NCI-H2227 (cell line): ENCODE results near the gene TMEM201.

Experiments
- DNase-seq: peaks from one replicate; lab custom pipeline; 2025; ENCODE audit not compliant: unreplicated experiment; lab: John Stamatoyannopoulos, UW

The TMEM201 gene

GRCh38 chr1:9576903-9577302 is 11.8 kb upstream of the TMEM201 start:
- no peak for DNase-seq

DNA sequence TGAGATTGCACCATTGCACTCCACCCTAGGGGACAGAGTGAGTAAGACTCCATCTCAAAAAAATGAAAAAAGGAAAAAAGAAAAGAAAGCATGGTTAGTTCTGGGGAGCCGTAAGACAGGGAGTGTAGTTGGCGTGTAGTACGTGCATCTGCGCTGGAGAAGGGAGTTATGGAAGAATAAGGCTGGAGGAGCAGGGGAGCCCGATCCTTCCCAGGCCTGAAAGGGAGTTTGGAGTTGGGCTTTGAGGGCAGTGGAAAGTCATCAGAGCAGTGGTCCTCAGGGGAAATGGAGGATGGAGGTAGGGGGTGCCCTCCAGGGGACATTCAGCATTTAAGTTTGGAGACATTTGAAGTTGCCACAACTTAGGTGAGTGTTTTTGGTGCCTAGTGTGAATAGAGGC is 11.3 kb upstream of the TMEM201 start:
- DNase-seq: no peak

DNA sequence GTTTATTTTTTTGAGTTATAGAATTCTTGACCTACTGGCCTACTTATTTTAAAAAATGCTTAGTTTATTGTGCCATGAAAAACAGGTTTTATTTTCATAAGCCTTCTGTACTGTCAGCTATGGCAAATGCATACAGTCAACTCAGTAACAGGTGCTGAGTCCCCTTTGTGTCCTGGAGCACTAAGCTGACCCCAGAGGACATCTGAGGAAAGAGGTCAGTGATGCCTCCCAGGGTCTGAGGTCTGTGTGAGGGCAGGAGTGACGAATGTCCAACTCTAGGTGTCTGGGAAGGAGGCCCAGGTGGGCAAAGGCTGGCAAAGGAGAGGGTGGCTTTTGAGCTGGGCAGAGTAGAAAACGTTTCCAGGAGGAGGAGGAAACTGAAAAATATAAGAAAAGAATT is 7.8 kb upstream of the TMEM201 start:
- no peak for DNase-seq

GRCh38 chr1:9586147-9586766 is 2.5 kb upstream of the TMEM201 start:
- DNase-seq: no peak

DNA sequence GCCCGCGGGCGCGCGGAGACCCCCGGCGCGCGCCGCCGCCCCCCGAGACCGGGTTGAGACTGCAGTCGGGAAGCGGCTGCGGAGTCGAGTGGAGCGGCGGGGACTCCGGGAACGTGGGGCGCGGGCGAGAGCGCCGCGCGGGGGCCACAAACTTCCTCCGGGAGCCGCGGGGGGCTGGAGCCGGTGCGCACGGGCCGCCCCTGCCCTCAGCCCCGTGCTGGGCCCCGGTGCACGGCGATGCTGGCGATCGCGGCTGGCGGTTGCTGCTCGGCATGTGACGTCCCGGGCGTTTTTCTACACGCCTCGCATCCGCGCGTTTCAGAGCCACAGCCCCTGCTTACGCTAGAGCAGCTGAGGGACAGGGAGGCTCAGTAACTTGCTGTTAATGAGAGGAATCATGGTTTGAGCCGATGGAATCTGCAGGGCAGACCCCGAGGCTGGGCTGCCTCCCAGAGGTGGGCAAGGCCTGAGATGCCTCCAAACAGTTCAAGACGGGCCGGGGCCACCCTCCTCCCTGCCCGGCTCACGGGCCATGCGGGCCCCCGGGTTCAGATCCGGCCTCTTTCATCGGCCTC is 520 bp downstream of the TMEM201 start:
- DNase-seq: peak; percentile 68

DNA sequence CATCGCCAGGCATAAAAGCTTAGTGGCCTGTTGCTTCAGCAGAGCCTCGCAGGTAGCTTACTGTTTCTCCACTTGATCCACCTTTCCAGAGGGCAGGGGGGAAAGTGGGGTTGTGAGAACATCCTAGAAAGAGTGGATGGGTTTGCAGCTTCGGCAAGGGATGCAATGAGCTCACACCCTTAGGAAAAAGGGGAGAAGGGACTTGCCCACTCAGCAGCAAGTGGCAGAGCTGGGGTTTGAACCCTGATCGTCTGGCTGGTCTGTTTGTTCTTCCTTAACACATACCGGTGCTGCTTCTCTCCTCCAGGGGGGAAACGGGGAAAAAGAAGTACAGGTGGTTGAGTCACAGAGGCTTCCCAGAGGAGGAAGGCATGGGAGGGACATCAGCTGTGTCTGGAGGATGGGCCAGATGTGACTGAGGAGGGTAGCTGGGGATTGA is 1.0 kb downstream of the TMEM201 start:
- DNase-seq: no peak

DNA sequence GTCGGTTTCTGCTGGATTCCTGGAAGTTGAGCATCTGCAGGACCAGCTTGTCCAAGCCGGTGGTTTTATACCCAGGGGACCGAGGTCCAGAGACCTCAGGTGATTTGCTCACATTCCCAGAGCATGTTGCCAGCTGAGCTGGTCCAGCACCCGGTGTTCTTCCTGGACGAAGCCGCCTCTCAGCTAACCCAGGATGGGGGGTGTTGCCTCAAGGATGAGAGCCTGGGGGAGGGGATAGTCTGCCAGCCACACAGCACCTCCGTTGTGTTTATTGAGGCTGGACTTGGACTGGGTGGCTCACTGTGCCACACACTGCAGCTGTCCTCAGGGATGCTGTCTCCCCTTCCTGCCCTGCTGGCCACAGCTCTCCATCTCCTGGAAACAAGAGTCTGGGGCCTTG is 1.5 kb downstream of the TMEM201 start:
- no peak for DNase-seq

DNA sequence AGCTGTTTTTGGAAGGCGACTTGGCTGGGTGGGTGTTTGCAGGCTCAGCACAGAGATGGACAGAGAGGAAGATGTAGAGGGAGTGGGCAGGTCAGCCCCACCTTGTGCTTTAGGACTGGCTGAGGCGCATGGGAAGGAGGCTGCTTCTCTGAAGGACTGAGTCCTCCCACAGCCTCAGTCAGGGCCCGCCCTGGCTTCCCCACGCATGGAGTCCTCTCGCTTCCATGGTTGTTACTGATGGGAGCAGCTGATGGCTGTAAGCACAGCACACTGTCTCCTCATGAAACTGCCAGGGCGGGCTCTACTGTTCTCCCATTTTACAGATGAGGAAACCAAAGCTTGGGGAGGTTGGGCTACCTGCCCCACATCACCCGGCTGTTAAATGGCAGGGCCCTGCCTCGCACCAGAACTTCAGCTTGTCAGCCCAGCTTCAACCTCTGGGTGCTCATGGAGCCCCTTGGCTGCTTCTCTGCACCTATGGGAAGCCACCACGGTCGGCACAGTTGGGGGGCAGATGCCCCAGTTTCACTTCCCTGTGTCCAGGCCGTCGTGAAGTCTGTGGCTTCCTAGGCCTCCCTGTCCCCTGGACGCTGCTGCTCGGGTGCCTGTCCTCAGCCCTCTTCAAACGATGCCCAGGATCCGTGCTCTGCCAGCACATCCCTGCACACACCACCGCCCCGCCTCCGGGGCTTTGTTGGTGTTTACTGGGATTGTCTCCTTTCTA is 2.4 kb downstream of the TMEM201 start:
- DNase-seq: no peak

GRCh38 chr1:9591669-9592509 is 3.2 kb downstream of the TMEM201 start:
- DNase-seq: peak; percentile 17

DNA sequence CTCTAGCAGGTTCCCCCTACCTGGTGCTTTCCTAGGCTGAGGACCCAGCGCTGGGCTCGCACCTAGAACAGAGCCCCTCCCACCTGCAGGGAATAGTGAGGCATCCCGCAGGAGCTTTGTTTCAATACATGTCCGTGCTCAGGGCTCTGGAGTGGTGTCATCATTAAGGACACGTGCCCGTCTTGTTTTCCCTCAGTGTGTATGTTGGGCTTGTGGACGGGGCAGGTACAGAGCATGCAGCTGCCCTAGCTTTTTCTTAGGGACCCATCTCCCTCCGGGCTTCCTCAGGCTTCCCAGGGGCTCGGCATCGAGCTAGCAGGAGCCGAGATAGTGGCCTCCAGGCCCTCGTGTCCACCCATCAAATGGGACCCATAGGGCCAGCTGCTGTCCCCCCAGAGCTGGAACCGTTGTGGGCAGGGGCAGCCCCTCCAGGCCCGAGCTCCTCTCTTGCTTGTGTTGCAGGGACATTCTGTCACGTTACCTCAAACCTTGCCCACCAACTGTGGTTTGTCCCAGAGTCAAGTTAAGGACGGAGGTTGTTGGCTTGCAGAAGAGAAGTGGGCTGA is 3.9 kb downstream of the TMEM201 start:
- no peak for DNase-seq

DNA sequence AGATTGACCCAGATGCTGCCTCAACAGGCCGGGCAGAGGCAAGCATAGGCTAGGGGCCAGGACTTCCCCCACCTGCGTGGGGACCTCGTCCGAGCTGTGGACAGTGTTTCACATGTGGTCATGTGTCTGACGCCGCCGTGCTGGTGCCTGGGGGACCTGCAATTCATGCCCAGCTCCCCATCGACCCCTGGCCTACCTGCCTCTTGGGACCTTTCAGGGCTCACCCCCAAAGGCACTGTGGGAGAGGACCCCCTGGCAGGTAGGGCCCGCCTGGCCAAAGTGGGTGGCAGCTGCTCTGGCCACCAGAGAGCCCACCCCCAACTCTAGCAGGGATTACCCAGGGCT is 4.4 kb downstream of the TMEM201 start:
- no peak for DNase-seq

DNA sequence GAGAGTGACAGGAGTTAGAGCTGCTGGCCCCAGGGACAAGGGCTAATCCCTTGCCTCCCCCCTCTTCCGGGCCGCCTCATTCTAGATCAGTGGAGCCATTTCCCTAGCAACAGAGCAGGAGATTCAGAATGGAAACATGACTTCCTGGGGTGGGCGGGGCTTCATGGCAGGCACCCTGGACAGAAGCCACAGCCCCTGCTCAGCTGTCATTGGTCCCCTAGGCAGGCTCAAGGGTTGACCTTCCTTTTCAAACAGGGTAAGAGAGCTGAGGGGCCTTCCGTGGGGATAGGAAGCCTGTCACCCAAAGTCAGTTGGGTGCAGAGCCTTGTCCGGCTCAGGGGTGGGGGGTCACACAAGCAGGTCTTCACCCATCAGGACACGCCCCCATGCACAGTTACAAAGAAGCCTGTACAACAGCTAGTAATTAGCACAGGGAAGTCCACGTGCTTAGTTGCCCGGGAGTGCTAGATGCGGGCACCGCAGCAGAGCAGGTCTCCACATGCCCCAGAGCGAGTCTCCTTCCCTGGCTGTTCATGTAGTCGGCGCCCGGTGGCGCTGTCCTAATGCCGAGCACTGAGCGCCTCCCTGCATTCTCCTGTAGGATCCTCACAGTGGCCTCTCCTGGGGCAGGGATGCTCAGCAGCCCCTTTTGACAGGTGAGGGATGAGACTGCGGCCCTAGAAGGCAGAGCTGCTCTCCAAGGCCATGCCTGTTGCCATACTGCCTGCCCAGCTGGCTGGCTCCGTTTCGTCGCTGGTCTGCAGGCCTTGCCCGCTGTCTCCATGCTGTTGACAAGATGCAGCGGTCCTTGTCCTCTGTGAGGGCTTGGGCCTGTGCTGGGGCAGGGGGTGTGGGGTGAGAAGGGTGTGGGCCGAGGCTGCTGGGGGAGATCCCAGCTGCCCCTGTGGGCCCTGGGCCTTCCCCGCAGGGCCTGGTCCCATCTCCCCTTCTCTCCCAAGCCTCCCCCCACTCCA is 5.1 kb downstream of the TMEM201 start:
- peak; percentile 84 for DNase-seq

DNA sequence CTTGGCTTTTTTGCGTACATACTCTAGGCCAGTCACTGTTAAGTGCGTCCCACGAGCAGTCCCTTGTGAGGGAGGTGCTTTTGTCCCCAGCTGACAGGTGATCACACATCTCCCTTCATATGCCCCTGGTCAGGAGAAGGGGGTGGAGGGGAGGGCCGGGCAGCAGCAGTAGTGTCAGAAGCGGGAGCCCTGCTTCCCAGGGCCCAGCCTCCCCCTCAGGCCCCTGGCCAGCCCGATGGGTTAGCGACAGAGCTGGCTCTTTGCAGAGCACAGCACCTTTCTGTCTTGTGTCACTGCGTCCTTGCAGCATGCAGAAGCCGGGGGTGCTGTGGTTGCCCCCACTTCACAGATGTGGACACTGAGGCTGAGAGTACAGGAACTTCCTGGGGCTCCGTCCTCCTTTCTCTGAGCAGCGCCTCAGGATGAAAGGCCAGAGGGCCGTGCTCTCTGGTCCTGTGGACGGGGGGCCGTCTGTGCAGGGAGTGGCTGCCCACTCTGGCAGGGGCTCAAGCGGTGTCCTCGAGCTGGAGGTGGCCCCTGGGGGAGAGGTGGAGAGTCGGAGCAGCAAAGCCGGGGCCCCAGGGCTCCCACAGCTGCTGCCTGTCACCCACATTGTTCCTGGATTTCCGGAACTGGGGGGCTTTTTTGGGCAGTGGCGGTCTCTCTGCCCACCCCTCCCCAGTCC is 5.9 kb downstream of the TMEM201 start:
- no peak for DNase-seq

- DNase-seq: no peak
Observed at GRCh38 chr1:9595156-9595967, 6.7 kb downstream of the TMEM201 start.

GRCh38 chr1:9595968-9596340 is 7.2 kb downstream of the TMEM201 start:
- DNase-seq: no peak

GRCh38 chr1:9596415-9597123 is 7.9 kb downstream of the TMEM201 start:
- peak; percentile 48 for DNase-seq

DNA sequence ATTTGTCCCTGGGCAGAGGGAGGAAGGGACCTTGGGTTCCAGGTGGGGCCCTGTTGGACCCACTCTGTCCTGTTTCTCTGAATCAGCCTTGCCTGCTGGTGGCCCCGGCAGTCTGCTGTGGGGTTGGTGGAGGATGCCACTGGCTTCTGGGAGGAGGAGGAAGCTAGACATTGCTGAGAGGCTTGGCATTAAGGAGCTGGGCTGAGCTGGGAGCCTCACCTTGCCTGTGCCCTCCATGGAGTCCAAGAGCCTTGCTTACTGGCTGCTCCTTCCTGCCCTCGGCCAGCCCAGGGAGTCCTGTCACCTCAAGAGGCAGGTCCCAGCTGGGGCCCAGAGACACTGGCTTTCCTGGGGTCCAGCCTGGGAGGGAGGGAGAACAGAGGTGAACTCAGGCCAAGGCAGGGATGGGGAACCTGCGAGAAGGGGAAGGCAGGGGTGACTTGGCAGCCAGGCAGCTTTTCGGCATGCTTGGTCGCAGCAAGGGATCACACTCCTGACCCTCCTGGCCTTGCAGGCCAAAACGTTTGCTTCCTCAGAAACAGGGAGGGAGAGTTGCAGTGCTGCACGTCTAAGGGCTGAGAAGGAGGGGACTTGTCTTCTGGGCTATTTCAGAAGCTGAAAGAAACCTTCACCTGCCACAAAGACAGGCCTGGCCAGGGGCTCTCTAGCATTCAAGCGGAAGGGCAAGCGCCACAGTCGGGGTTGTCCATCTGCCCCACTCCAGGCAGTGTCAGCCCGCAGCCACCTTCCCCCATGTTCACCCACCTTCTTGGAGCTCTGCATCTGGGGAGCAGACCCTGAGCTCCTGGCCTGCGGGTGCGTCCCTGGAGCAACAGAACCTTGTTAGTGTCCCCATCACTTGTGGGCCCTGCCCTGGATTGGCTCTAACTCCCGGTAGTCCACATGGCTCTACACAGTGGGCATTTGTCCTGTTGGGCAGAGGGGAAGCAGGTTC is 8.9 kb downstream of the TMEM201 start:
- DNase-seq: no peak
